ENCODE measurements around the gene TSGA10IP.

The TSGA10IP gene

GRCh38 chr11:65945430-65945911, at the start of gene TSGA10IP:
TSS of gene TSGA10IP (plus strand) at chr11:65945480. CDS start at chr11:65945676, 196 bp downstream.
- CTCF ChIA-PET = no interaction called here
- no peaks in the 10 kb centered on the region for H3K9me3 Mint-ChIP-seq
- no peak for DNase-seq
- H3K27ac Mint-ChIP-seq = no peak within 1 kb of the TSS
- peaks cover 50% of the 10 kb centered on the region for H3K27me3 Mint-ChIP-seq
- no peak within 1 kb of the TSS for H3K4me3 Mint-ChIP-seq
- no peaks in the 10 kb centered on the region for H3K4me1 Mint-ChIP-seq
- H3K36me3 Mint-ChIP-seq = no peaks in the 10 kb centered on the region

GRCh38 chr11:65895482-65895981, 49.7 kb upstream of the TSGA10IP start:
- H3K27ac Mint-ChIP-seq = peak overlapping the region; percentile 67
- H3K9me3 Mint-ChIP-seq = no peaks in the 10 kb centered on the region
- H3K4me1 Mint-ChIP-seq = peaks cover 55% of the 10 kb centered on the region
- H3K27me3 Mint-ChIP-seq = peaks cover 12% of the 10 kb centered on the region
- CTCF ChIA-PET = interaction anchor here (1.0 to 10.5 kb wide), 2 partner anchors 8 to 11 kb away, joined by 3 to 142 read pairs; partner anchors contain the start of genes CCDC85B and FIBP
- peak overlapping the region; percentile 41 for H3K4me3 Mint-ChIP-seq
- peaks cover 6% of the 10 kb centered on the region for H3K36me3 Mint-ChIP-seq
- no peak for DNase-seq

- peaks cover 63% of the 10 kb centered on the region for H3K4me1 Mint-ChIP-seq
- CTCF ChIA-PET = interaction anchor here (1.0 to 10.5 kb wide), 2 partner anchors 8 to 10 kb away, joined by 3 to 142 read pairs; partner anchors contain the start of genes CCDC85B and FIBP
- DNase-seq = no peak
- H3K4me3 Mint-ChIP-seq = no peak overlapping the region
- H3K9me3 Mint-ChIP-seq = no peaks in the 10 kb centered on the region
- peak overlapping the region; percentile 30 for H3K27ac Mint-ChIP-seq
- H3K36me3 Mint-ChIP-seq = peaks cover 6% of the 10 kb centered on the region
- H3K27me3 Mint-ChIP-seq = peaks cover 16% of the 10 kb centered on the region
Observed at GRCh38 chr11:65896034-65896999, 49.0 kb upstream of the TSGA10IP start.

- peaks cover 6% of the 10 kb centered on the region for H3K36me3 Mint-ChIP-seq
- peaks cover 62% of the 10 kb centered on the region for H3K4me1 Mint-ChIP-seq
- DNase-seq = no peak
- H3K27me3 Mint-ChIP-seq = peaks cover 23% of the 10 kb centered on the region
- CTCF ChIA-PET = interaction anchor here (10.5 kb wide), 1 partner anchor 9 kb away, joined by 142 read pairs; the partner anchor contains the start of genes CCDC85B and FIBP
- H3K27ac Mint-ChIP-seq = no peak overlapping the region
- H3K4me3 Mint-ChIP-seq = no peak overlapping the region
- H3K9me3 Mint-ChIP-seq = no peaks in the 10 kb centered on the region
Observed at GRCh38 chr11:65897020-65897471, 48.2 kb upstream of the TSGA10IP start.

- peak overlapping the region; percentile 72 for H3K27ac Mint-ChIP-seq
- peaks cover 50% of the 10 kb centered on the region for H3K4me1 Mint-ChIP-seq
- H3K36me3 Mint-ChIP-seq = no peaks in the 10 kb centered on the region
- DNase-seq = no peak
- H3K9me3 Mint-ChIP-seq = no peaks in the 10 kb centered on the region
- peak overlapping the region; percentile 73 for H3K4me3 Mint-ChIP-seq
- CTCF ChIA-PET = interaction anchor here (0.6 to 10.5 kb wide), 6 partner anchors 9 to 302 kb away, joined by 3 to 142 read pairs (median 4); partner anchors contain the start of genes CCDC85B, FIBP and MUS81
- H3K27me3 Mint-ChIP-seq = peaks cover 40% of the 10 kb centered on the region
Observed at GRCh38 chr11:65898656-65899355, 46.5 kb upstream of the TSGA10IP start.

- Mint-ChIP-seq H3K27me3 (peaks cover 46% of the 10 kb centered on the region), H3K36me3 (no peaks in the 10 kb centered on the region), H3K27ac (no peak overlapping the region), H3K4me3 (peak overlapping the region; percentile 69), H3K4me1 (peaks cover 44% of the 10 kb centered on the region), H3K9me3 (no peaks in the 10 kb centered on the region)
- peak; percentile 73 for DNase-seq
- CTCF ChIA-PET = interaction anchor here (0.6 to 10.5 kb wide), 3 partner anchors 12 to 301 kb away, joined by 4 to 142 read pairs (median 5); partner anchors contain the start of genes CCDC85B, FIBP and MUS81
Observed at GRCh38 chr11:65899356-65900124, 45.7 kb upstream of the TSGA10IP start.

- H3K9me3 Mint-ChIP-seq = no peaks in the 10 kb centered on the region
- peaks cover 40% of the 10 kb centered on the region for H3K4me1 Mint-ChIP-seq
- peak within 1 kb of the TSS; percentile 69 for H3K4me3 Mint-ChIP-seq
- H3K27me3 Mint-ChIP-seq = peaks cover 52% of the 10 kb centered on the region
- H3K36me3 Mint-ChIP-seq = no peaks in the 10 kb centered on the region
- H3K27ac Mint-ChIP-seq = peak within 1 kb of the TSS; percentile 73
- DNase-seq = peak; percentile 96
- CTCF ChIA-PET = interaction anchor here (1.6 to 10.5 kb wide), 3 partner anchors 11 to 40 kb away, joined by 4 to 142 read pairs (median 5); partner anchors contain the start of genes CCDC85B, FIBP and MUS81
Observed at GRCh38 chr11:65900125-65900898, 45.0 kb upstream of the TSGA10IP start, which contains the start of gene FOSL1. TSS of gene FOSL1 (minus strand) at chr11:65900388. CDS start at chr11:65900339, 49 bp downstream.

- CTCF ChIA-PET = interaction anchor here (1.5 to 10.5 kb wide), 4 partner anchors 11 to 41 kb away, joined by 4 to 142 read pairs (median 4); partner anchors contain the start of genes CCDC85B, FIBP and MUS81
- Mint-ChIP-seq H3K27me3 (peaks cover 54% of the 10 kb centered on the region), H3K4me1 (peaks cover 36% of the 10 kb centered on the region), H3K27ac (no peak overlapping the region), H3K9me3 (no peaks in the 10 kb centered on the region), H3K4me3 (peak overlapping the region; percentile 62), H3K36me3 (no peaks in the 10 kb centered on the region)
- no peak for DNase-seq
Observed at GRCh38 chr11:65900899-65901180, 44.4 kb upstream of the TSGA10IP start.

- Mint-ChIP-seq H3K27ac (no peak overlapping the region), H3K4me1 (peaks cover 24% of the 10 kb centered on the region), H3K9me3 (no peaks in the 10 kb centered on the region), H3K4me3 (no peak overlapping the region), H3K36me3 (no peaks in the 10 kb centered on the region), H3K27me3 (peaks cover 71% of the 10 kb centered on the region)
- no peak for DNase-seq
- CTCF ChIA-PET = interaction anchor here (1.8 to 10.5 kb wide), 2 partner anchors 15 to 85 kb away, joined by 4 to 142 read pairs; partner anchors contain the start of genes CCDC85B and FIBP
Observed at GRCh38 chr11:65903068-65903481, 42.2 kb upstream of the TSGA10IP start.

- H3K9me3 Mint-ChIP-seq = no peaks in the 10 kb centered on the region
- CTCF ChIA-PET = interaction anchor here (0.6 to 1.2 kb wide), 2 partner anchors 19 to 135 kb away, joined by 3 to 4 read pairs; no protein-coding TSS in a partner anchor
- H3K27me3 Mint-ChIP-seq = peaks cover 70% of the 10 kb centered on the region
- H3K4me3 Mint-ChIP-seq = no peak overlapping the region
- H3K36me3 Mint-ChIP-seq = no peaks in the 10 kb centered on the region
- no peak overlapping the region for H3K27ac Mint-ChIP-seq
- H3K4me1 Mint-ChIP-seq = peaks cover 22% of the 10 kb centered on the region
- no peak for DNase-seq
Observed at GRCh38 chr11:65903715-65904114, 41.6 kb upstream of the TSGA10IP start.

GRCh38 chr11:65906602-65907001, 38.7 kb upstream of the TSGA10IP start:
- no peaks in the 10 kb centered on the region for H3K9me3 Mint-ChIP-seq
- no peak overlapping the region for H3K4me3 Mint-ChIP-seq
- CTCF ChIA-PET = interaction anchor here (1.4 to 2.7 kb wide), 4 partner anchors 8 to 22 kb away, joined by 3 to 14 read pairs (median 5); no protein-coding TSS in a partner anchor
- H3K27me3 Mint-ChIP-seq = peaks cover 75% of the 10 kb centered on the region
- peaks cover 15% of the 10 kb centered on the region for H3K4me1 Mint-ChIP-seq
- no peak overlapping the region for H3K27ac Mint-ChIP-seq
- DNase-seq = no peak
- H3K36me3 Mint-ChIP-seq = no peaks in the 10 kb centered on the region

- CTCF ChIA-PET = interaction anchor here (1.5 to 2.5 kb wide), 2 partner anchors 9 to 23 kb away, joined by 7 to 10 read pairs; no protein-coding TSS in a partner anchor
- Mint-ChIP-seq H3K36me3 (no peaks in the 10 kb centered on the region), H3K4me3 (peak overlapping the region; percentile 29), H3K27me3 (peaks cover 71% of the 10 kb centered on the region), H3K27ac (no peak overlapping the region), H3K4me1 (peaks cover 7% of the 10 kb centered on the region), H3K9me3 (no peaks in the 10 kb centered on the region)
- DNase-seq = no peak
Observed at GRCh38 chr11:65907878-65908277, 37.4 kb upstream of the TSGA10IP start.

Measured in activated naive CD4-positive, alpha-beta T cell treated with anti-CD3 and anti-CD28 coated beads, Interleukin-2, amount 10 ng/mL, durations not matched to agents 7 days and 5 days (primary cell).